Measurements from ENCODE around the gene EPB42.

DNA sequence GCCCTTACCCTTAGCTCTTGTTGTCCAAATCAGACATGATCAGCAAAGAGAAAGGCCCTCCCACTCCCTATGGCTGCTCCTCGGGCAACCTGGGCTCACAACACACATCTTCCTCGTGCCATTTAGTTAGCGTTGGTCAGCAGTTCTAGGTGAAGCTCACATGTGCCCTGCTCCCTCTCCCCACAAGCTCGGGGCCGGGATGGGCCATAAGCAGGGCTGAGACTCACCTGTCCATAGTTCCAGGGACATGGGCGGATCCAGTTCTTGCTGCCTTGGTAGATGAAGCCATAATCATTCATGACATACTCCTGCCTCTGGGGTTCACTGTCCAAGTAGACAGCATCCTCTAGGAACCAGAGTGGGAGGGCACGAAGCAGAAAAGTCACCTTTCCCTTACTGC is 35.5 kb upstream of the EPB42 start:
- TF ChIP-seq EP300 (IDR thresholded peaks at IDR 0.05; ENCODE audit: borderline replicate concordance in 1 of 2, low read depth in 1 of 2, low read length in 1 of 2) (no peak), RFX5 (IDR thresholded peaks at IDR 0.05; ENCODE audit: low read length) (no peak), USF1 (IDR thresholded peaks at IDR 0.05; ENCODE audit: borderline replicate concordance, low read depth) (no peak), EZH2phosphoT487 (IDR thresholded peaks at IDR 0.05; ENCODE audit: borderline replicate concordance, low read depth) (no peak)
- TF ChIP-seq, protein P1, sequence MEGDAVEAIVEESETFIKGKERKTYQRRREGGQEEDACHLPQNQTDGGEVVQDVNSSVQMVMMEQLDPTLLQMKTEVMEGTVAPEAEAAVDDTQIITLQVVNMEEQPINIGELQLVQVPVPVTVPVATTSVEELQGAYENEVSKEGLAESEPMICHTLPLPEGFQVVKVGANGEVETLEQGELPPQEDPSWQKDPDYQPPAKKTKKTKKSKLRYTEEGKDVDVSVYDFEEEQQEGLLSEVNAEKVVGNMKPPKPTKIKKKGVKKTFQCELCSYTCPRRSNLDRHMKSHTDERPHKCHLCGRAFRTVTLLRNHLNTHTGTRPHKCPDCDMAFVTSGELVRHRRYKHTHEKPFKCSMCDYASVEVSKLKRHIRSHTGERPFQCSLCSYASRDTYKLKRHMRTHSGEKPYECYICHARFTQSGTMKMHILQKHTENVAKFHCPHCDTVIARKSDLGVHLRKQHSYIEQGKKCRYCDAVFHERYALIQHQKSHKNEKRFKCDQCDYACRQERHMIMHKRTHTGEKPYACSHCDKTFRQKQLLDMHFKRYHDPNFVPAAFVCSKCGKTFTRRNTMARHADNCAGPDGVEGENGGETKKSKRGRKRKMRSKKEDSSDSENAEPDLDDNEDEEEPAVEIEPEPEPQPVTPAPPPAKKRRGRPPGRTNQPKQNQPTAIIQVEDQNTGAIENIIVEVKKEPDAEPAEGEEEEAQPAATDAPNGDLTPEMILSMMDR (IDR thresholded peaks at IDR 0.05) = no peak
